ENCODE data around the gene SLC22A23.

GRCh38 chr6:3335169-3335568, 121.7 kb downstream of the SLC22A23 start:
- TF ChIP-seq POLR2A (IDR thresholded peaks at IDR 0.05; ENCODE audit: low read depth, low read length) (no peak), POLR2AphosphoS5 (IDR thresholded peaks at IDR 0.05; ENCODE audit: low read depth, low read length) (no peak)

All from GM12892 (cell line).